ENCODE results near the gene GSG1.

DNA sequence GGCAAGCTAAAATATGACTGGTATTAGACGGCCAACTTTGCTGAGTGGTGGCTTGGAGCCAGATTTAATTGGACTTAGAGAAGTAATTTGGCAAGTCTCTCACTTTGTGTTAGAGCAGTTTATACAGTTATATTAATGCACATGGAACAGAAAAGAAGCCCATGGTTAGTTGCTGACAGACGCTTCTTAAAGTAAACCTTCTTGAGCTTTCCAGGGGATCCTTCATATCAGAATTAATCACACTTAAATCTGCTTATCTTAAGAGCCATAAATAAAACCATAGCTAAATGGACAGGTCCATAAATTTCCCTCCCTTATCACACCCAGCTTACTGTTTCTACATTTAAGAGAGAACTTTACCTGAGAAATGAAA lies 9.6 kb downstream of the GSG1 start:
- no peak for TF ChIP-seq POLR2AphosphoS5 (IDR thresholded peaks at IDR 0.05; ENCODE audit: low read depth, low read length)
- no peak for TF ChIP-seq CTCF (IDR thresholded peaks at IDR 0.05; ENCODE audit: control extremely low read depth in 1 of 3, insufficient read depth in 1 of 3, low read depth in 1 of 3, low read length in 3 of 3)

All from H1 (cell line).